ENCODE measurements around the gene TEAD2. TPM values are rescaled to one million over a fixed set of nuclear protein-coding genes. Genes with fewer than 3 reads are reported as not detected.

Gene TEAD2
- total and polyA plus RNA-seq, 3 experiments from 2014 or later, result not detected

DNA sequence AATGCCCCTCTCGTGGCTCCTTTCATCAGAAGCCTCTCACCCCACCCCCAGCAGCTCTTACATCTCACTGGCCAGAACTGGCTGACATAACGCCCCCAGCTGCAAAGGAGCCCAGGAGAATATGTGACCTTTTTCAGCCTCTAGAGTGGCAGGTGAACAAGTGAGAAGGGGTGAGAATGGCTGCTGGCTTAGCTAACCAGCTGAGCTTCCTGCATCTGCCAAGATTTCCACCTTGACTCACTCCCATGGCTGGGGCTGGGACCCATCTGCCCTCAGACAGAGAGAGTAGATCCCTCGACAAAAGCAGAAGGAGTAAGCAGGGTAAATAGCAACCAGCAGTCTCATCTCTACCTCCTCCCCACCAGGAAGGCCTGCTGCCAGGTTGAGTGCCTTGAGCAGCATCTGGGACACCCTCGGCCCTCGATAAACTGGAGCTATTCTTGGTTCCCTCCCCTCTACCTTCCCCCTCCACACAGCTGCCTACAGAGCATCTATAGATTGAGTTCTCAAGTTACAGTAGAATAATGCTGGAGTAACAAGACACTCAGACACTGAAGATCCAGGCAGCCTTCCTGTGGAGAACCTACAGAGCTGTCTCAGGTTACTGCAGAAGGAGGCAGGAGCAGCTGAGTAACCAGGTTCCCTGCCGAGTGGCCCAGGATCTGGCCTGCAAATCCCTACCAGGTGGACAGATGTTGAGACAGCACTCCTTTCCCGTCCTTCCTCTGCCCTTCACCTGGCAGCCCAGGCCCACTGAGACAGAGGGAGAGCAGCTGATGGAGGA lies 41.4 kb upstream of the TEAD2 start:
- no peaks in the 10 kb centered on the region for H3K27me3 ChIP-seq (ENCODE audit: insufficient read depth, low read length, poor library complexity, severe bottlenecking)
- H3K4me1 ChIP-seq (ENCODE audit: insufficient read depth, low read length), result peaks cover 11% of the 10 kb centered on the region
- H3K27me3 Mint-ChIP-seq, result peaks cover 0 to 5% of the 10 kb centered on the region in 2 donors
- peaks cover 10 to 20% (median 17%) of the 10 kb centered on the region in 3 donors for H3K4me1 Mint-ChIP-seq
- H3K9me3 ChIP-seq (ENCODE audit: low read length), result no peaks in the 10 kb centered on the region
- no peak overlapping the region for H3K4me3 Mint-ChIP-seq
- POLR2A ChIA-PET, result no interaction called here
- no peak overlapping the region for H3K27ac ChIP-seq (ENCODE audit: low read depth, low read length)
- H3K36me3 Mint-ChIP-seq, result peaks cover 0 to 2% (median 0%) of the 10 kb centered on the region in 3 donors
- DNase-seq, result peak in 1 of 5 donors; percentile 13
- no peak overlapping the region for H3K4me3 ChIP-seq (ENCODE audit: low read length)
- no peak overlapping the region for H3K27ac Mint-ChIP-seq
- H3K36me3 ChIP-seq (ENCODE audit: insufficient read depth, low read length), result no peaks in the 10 kb centered on the region
- H3K9me3 Mint-ChIP-seq, result no peaks in the 10 kb centered on the region
- CTCF ChIA-PET, result interaction anchor here (1.0 to 1.6 kb wide), 2 partner anchors 11 to 73 kb away, joined by 3 to 5 read pairs; no protein-coding TSS in a partner anchor

DNA sequence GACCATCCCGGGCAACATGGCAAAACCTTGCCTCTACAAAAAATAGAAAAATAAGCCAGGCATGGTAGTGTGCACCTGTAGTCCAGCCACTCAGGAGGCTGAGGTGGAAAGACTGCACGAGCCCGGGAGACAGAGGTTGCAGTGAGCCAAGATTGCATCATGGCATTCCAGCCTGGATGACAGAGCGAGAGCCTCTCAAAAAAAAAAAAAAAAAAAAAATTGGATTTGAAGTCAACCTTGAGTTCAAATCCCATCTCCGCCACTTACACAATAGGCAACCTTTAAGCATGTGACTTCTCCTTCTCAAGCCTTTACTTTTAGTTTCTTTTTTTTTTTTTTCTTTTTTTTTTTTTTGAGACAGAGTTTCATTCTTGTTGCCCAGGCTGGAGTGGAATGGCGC lies 37.8 kb upstream of the TEAD2 start:
- no peak overlapping the region for H3K4me3 ChIP-seq (ENCODE audit: low read length)
- Mint-ChIP-seq H3K4me1 (peaks cover 5 to 10% (median 8%) of the 10 kb centered on the region in 3 donors), H3K36me3 (peaks cover 0 to 3% (median 0%) of the 10 kb centered on the region in 3 donors), H3K27ac (no peak overlapping the region), H3K27me3 (peaks cover 0 to 8% of the 10 kb centered on the region in 2 donors), H3K4me3 (no peak overlapping the region), H3K9me3 (no peaks in the 10 kb centered on the region)
- peak in 1 of 5 donors; percentile 9 for DNase-seq
- peaks cover 7% of the 10 kb centered on the region for H3K4me1 ChIP-seq (ENCODE audit: insufficient read depth, low read length)
- H3K9me3 ChIP-seq (ENCODE audit: low read length), result no peaks in the 10 kb centered on the region
- H3K27ac ChIP-seq (ENCODE audit: low read depth, low read length), result no peak overlapping the region
- no peaks in the 10 kb centered on the region for H3K36me3 ChIP-seq (ENCODE audit: insufficient read depth, low read length)
- no peaks in the 10 kb centered on the region for H3K27me3 ChIP-seq (ENCODE audit: insufficient read depth, low read length, poor library complexity, severe bottlenecking)
- CTCF ChIA-PET, result no interaction called here
- POLR2A ChIA-PET, result interaction anchor here (0.7 kb wide), 1 partner anchor 35 kb away, joined by 8 read pairs; no protein-coding TSS in a partner anchor

DNA sequence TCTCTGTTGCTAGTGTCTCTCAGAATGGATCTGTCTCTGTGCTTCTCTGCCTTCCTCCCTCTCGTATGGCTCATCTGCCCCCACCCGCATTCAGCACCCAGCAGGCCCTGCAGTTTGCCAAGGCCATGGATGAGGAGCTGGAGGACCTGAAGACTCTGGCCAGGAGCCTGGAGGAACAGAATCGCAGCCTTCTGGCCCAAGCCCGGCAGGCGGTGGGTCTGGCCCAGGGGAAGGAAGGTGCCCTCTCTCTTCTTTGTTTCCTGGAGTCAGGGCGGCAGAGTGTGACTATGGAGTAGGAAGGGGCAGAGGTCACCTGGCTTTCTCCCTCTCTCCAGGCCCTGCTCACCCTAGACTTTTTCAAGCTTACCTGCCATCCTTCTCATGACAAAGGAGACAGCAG lies 36.7 kb upstream of the TEAD2 start:
- no peak overlapping the region for H3K4me3 Mint-ChIP-seq

DNA sequence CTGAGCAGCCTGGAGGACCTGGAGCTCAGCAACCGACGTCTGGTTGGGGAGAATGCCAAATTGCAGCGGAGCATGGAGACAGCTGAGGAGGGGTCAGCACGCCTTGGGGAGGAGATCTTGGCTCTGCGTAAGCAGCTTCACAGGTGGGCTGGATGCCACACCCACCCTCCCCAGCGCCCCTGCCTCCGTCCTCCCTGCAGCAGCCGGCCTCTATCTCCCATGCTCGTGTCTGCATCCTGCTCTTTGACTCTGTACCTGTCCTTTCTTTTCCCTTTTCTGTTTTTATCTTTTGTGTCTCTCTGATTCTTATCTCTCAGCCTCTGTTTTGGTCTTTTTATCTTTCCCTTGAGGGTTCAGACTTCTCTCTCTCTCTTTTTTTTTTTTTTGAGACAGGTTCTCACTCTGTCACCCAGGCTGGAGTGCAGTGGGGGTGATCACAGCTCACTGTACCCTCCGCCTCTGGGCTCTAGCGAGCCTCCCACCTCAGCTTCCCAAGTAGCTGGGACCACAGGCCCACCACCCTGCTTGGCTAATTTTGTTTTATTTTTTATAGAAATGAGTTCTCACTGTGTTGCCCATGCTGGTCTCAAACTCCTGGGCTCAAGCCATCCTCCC lies 35.9 kb upstream of the TEAD2 start:
- H3K36me3 Mint-ChIP-seq, result peaks cover 0 to 3% (median 0%) of the 10 kb centered on the region in 3 donors
- POLR2A ChIA-PET, result no interaction called here
- no peak overlapping the region for H3K4me3 Mint-ChIP-seq
- DNase-seq, result no peak
- no peaks in the 10 kb centered on the region for H3K9me3 Mint-ChIP-seq
- H3K27me3 Mint-ChIP-seq, result peaks cover 0 to 6% of the 10 kb centered on the region in 2 donors
- Histone ChIP-seq H3K9me3 (ENCODE audit: low read length) (no peaks in the 10 kb centered on the region), H3K27ac (ENCODE audit: low read depth, low read length) (no peak overlapping the region), H3K36me3 (ENCODE audit: insufficient read depth, low read length) (no peaks in the 10 kb centered on the region), H3K4me1 (ENCODE audit: insufficient read depth, low read length) (peaks cover 7% of the 10 kb centered on the region), H3K27me3 (ENCODE audit: insufficient read depth, low read length, poor library complexity, severe bottlenecking) (no peaks in the 10 kb centered on the region), H3K4me3 (ENCODE audit: low read length) (no peak overlapping the region)
- peak overlapping the region in 4 of 8 donors; percentile 18 to 96 (median 54) for H3K27ac Mint-ChIP-seq
- CTCF ChIA-PET, result interaction anchor here (1.9 kb wide), 1 partner anchor 72 kb away, joined by 5 read pairs; no protein-coding TSS in a partner anchor
- H3K4me1 Mint-ChIP-seq, result peaks cover 5 to 10% (median 5%) of the 10 kb centered on the region in 3 donors

More for the DNA sequence above, 36.7 kb upstream of the TEAD2 start:
- no peaks in the 10 kb centered on the region for H3K9me3 Mint-ChIP-seq
- H3K27me3 ChIP-seq (ENCODE audit: insufficient read depth, low read length, poor library complexity, severe bottlenecking), result no peaks in the 10 kb centered on the region
- ChIA-PET CTCF (no interaction called here), POLR2A (no interaction called here)
- H3K27ac Mint-ChIP-seq, result peak overlapping the region in 3 of 8 donors; percentile 18 to 47 (median 26)
- peaks cover 5 to 10% (median 5%) of the 10 kb centered on the region in 3 donors for H3K4me1 Mint-ChIP-seq
- H3K27ac ChIP-seq (ENCODE audit: low read depth, low read length), result no peak overlapping the region
- peaks cover 7% of the 10 kb centered on the region for H3K4me1 ChIP-seq (ENCODE audit: insufficient read depth, low read length)
- no peaks in the 10 kb centered on the region for H3K36me3 ChIP-seq (ENCODE audit: insufficient read depth, low read length)
- peak in 1 of 5 donors; percentile 23 for DNase-seq
- H3K4me3 ChIP-seq (ENCODE audit: low read length), result no peak overlapping the region
- no peaks in the 10 kb centered on the region for H3K9me3 ChIP-seq (ENCODE audit: low read length)
- H3K36me3 Mint-ChIP-seq, result peaks cover 0 to 3% (median 0%) of the 10 kb centered on the region in 3 donors
- peaks cover 0 to 6% of the 10 kb centered on the region in 2 donors for H3K27me3 Mint-ChIP-seq

DNA sequence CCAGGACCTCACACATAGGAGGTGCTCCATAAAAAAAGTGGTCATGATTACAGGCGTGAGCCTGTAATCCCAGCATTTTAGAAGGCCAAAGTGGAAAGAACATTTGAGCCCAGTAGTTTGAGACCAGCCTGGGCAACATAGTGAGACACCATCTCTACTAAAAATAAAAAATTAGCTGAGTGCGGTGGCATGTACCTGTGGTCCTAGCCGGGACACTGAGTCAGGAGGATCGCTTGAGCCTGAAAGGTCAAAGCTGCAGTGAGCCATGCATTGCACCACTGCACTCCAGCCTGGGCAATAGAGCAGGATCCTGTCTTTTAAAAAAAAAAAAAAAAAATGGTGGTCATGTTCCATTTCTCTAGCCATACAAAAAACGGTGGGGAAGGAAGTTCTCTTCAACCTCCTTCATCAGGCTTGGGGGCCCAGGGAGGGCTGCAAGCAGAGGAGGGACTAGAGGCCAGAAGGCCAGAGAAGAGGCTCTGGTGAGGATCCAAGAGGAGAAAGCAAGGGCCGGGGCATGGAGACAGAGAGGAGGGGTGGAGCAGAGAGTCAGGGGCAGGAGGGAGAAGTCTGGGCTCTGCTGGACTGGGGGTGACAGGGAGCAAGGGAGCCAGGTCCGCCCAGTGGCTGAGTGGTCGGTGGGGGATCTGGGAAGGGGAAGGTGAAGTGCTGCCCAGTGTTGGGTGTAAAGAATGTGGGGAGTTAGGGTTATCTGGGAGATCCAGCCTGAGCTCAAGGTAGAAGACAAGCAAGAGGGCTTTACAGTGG lies 34.7 kb upstream of the TEAD2 start:
- ChIA-PET POLR2A (interaction anchor here (0.7 kb wide), 2 partner anchors 40 to 50 kb away, joined by 4 to 9 read pairs; no protein-coding TSS in a partner anchor), CTCF (interaction anchor here (1.9 kb wide), 1 partner anchor 73 kb away, joined by 5 read pairs; no protein-coding TSS in a partner anchor)
- DNase-seq, result no peak
- H3K4me3 ChIP-seq (ENCODE audit: low read length), result no peak overlapping the region
- H3K4me1 ChIP-seq (ENCODE audit: insufficient read depth, low read length), result peaks cover 11% of the 10 kb centered on the region
- H3K27me3 Mint-ChIP-seq, result peaks cover 0 to 6% of the 10 kb centered on the region in 2 donors
- no peaks in the 10 kb centered on the region for H3K27me3 ChIP-seq (ENCODE audit: insufficient read depth, low read length, poor library complexity, severe bottlenecking)
- H3K4me3 Mint-ChIP-seq, result no peak overlapping the region
- H3K36me3 Mint-ChIP-seq, result peaks cover 0 to 3% (median 0%) of the 10 kb centered on the region in 3 donors
- H3K27ac Mint-ChIP-seq, result no peak overlapping the region
- no peaks in the 10 kb centered on the region for H3K9me3 ChIP-seq (ENCODE audit: low read length)
- no peaks in the 10 kb centered on the region for H3K36me3 ChIP-seq (ENCODE audit: insufficient read depth, low read length)
- no peaks in the 10 kb centered on the region for H3K9me3 Mint-ChIP-seq
- H3K4me1 Mint-ChIP-seq, result peaks cover 8 to 14% (median 9%) of the 10 kb centered on the region in 3 donors
- H3K27ac ChIP-seq (ENCODE audit: low read depth, low read length), result no peak overlapping the region

DNA sequence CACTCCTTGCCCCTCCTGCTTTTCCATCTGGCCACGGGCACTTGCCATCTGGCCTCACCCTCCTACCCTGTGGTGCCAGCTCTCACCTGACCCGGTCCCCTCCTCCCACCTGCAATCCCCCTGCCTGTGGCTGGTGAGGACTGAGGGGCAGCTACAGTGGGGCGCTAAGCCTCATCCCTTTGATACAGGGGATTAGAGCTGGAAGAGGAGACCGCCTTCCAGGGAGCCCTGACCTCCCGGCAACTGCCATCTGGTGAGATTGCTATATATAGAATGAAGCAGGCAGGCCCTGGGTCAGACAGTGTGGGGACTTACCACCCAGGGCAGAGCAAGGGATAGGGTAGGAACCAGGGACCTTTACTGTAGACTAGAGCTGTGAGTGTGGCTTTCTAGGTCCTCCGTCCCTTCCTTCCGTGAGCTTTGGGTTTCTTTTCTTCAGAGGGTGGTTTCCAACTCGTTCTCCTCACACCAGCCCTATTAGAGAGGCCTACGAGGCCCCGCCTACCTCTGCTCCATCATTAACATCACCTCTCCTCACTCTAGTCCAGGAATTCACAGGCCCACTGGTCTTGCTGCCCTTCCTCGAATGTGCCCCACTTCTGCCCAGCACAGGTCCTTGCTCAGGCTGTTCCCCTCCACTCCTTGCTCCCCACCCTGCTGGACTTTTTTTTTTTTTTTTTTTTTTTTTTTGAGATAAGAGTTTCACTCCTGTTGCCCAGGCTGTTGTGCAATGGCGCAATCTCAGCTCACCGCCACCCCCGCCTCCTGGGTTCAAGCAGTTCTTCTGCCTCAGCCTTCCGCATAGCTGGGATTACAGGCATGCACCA lies 33.6 kb upstream of the TEAD2 start:
- POLR2A ChIA-PET, result interaction anchor here (0.7 kb wide), 1 partner anchor 52 kb away, joined by 9 read pairs; no protein-coding TSS in a partner anchor

DNA sequence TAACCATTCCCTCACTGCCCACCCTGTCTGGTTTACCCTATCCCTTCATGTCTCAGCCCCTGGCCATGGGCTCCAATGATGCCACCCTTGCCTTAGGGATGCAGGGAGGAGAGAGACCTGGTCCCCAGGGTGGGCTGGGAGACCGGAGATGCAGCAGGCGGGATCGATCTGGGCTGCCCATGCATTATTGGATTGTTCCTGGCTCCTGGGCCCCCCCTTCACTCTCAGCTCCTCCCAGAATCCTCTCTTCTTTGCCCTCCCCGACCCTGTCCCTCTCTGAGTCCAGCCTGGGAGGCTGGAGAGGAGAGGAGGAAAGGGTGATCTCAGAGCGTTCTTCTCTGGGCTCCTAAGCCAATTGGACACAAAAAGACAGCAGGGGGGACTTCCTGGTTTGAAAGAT lies 31.7 kb upstream of the TEAD2 start:
- no peak for DNase-seq
- Histone ChIP-seq H3K36me3 (ENCODE audit: insufficient read depth, low read length) (no peaks in the 10 kb centered on the region), H3K27me3 (ENCODE audit: insufficient read depth, low read length, poor library complexity, severe bottlenecking) (no peaks in the 10 kb centered on the region), H3K4me3 (ENCODE audit: low read length) (no peak overlapping the region), H3K9me3 (ENCODE audit: low read length) (no peaks in the 10 kb centered on the region), H3K4me1 (ENCODE audit: insufficient read depth, low read length) (peaks cover 16% of the 10 kb centered on the region), H3K27ac (ENCODE audit: low read depth, low read length) (no peak overlapping the region)
- Mint-ChIP-seq H3K9me3 (no peaks in the 10 kb centered on the region), H3K4me1 (peaks cover 14 to 21% (median 14%) of the 10 kb centered on the region in 3 donors), H3K27me3 (peaks cover 0 to 6% of the 10 kb centered on the region in 2 donors), H3K36me3 (peaks cover 0 to 3% (median 0%) of the 10 kb centered on the region in 3 donors), H3K27ac (no peak overlapping the region), H3K4me3 (no peak overlapping the region)
- ChIA-PET CTCF (interaction anchor here (1.3 to 3.8 kb wide), 4 partner anchors 36 to 79 kb away, joined by 4 to 28 read pairs (median 7); partner anchors contain the start of genes FLT3LG and SLC17A7), POLR2A (no interaction called here)

More for the DNA sequence above, 33.6 kb upstream of the TEAD2 start:
- H3K36me3 Mint-ChIP-seq, result peaks cover 0 to 3% (median 0%) of the 10 kb centered on the region in 3 donors
- H3K4me1 Mint-ChIP-seq, result peaks cover 14 to 21% (median 14%) of the 10 kb centered on the region in 3 donors
- no peak overlapping the region for H3K4me3 Mint-ChIP-seq
- DNase-seq, result no peak
- CTCF ChIA-PET, result interaction anchor here (1.1 kb wide), 1 partner anchor 153 kb away, joined by 3 read pairs; no protein-coding TSS in a partner anchor
- H3K9me3 Mint-ChIP-seq, result no peaks in the 10 kb centered on the region
- Histone ChIP-seq H3K9me3 (ENCODE audit: low read length) (no peaks in the 10 kb centered on the region), H3K27me3 (ENCODE audit: insufficient read depth, low read length, poor library complexity, severe bottlenecking) (no peaks in the 10 kb centered on the region), H3K4me3 (ENCODE audit: low read length) (no peak overlapping the region), H3K4me1 (ENCODE audit: insufficient read depth, low read length) (peaks cover 16% of the 10 kb centered on the region), H3K36me3 (ENCODE audit: insufficient read depth, low read length) (no peaks in the 10 kb centered on the region), H3K27ac (ENCODE audit: low read depth, low read length) (no peak overlapping the region)
- H3K27ac Mint-ChIP-seq, result peak overlapping the region in 1 of 8 donors; percentile 70
- peaks cover 0 to 6% of the 10 kb centered on the region in 2 donors for H3K27me3 Mint-ChIP-seq

Measured in CD8-positive, alpha-beta memory T cell (primary cell).